GM19193 (cell line): ENCODE measurements around the gene ZNF474.

Experiments used
- POLR2A ChIP-seq: IDR thresholded peaks from 4 replicates; pipeline ENCODE4 v1.6.1; 2011; ENCODE audit not compliant: insufficient read depth, insufficient read length; ENCODE audit errors: extremely low read depth

The ZNF474 gene

GRCh38 chr5:122137702-122138101, 8.4 kb downstream of the ZNF474 start:
- TF ChIP-seq POLR2A, result no peak

- no peak for TF ChIP-seq POLR2A
Measured at GRCh38 chr5:122138356-122138755, 9.0 kb downstream of the ZNF474 start.

GRCh38 chr5:122140900-122141299, 11.6 kb downstream of the ZNF474 start:
- no peak for TF ChIP-seq POLR2A

GRCh38 chr5:122141751-122142150, 12.4 kb downstream of the ZNF474 start:
- TF ChIP-seq POLR2A, result no peak

- no peak for TF ChIP-seq POLR2A
Measured at GRCh38 chr5:122142480-122143164, 13.3 kb downstream of the ZNF474 start.

GRCh38 chr5:122144236-122144635, 14.9 kb downstream of the ZNF474 start:
- no peak for TF ChIP-seq POLR2A

- no peak for TF ChIP-seq POLR2A
Measured at GRCh38 chr5:122145906-122146305, 16.6 kb downstream of the ZNF474 start.

GRCh38 chr5:122149321-122150090, 20.2 kb downstream of the ZNF474 start:
- no peak for TF ChIP-seq POLR2A

- TF ChIP-seq POLR2A, result no peak
Measured at GRCh38 chr5:122150215-122150614, 20.9 kb downstream of the ZNF474 start.

GRCh38 chr5:122151640-122152039, 22.3 kb downstream of the ZNF474 start:
- no peak for TF ChIP-seq POLR2A

- TF ChIP-seq POLR2A, result no peak
Measured at GRCh38 chr5:122152266-122152900, 23.0 kb downstream of the ZNF474 start.

GRCh38 chr5:122153230-122153629, 23.9 kb downstream of the ZNF474 start:
- TF ChIP-seq POLR2A, result no peak

GRCh38 chr5:122153774-122154173, 24.4 kb downstream of the ZNF474 start:
- no peak for TF ChIP-seq POLR2A

- no peak for TF ChIP-seq POLR2A
Measured at GRCh38 chr5:122154491-122154890, 25.1 kb downstream of the ZNF474 start.

GRCh38 chr5:122154910-122155309, 25.6 kb downstream of the ZNF474 start:
- no peak for TF ChIP-seq POLR2A

- no peak for TF ChIP-seq POLR2A
Measured at GRCh38 chr5:122155546-122155945, 26.2 kb downstream of the ZNF474 start.
